ENCODE data around the gene MRPS15.

Gene MRPS15

DNA sequence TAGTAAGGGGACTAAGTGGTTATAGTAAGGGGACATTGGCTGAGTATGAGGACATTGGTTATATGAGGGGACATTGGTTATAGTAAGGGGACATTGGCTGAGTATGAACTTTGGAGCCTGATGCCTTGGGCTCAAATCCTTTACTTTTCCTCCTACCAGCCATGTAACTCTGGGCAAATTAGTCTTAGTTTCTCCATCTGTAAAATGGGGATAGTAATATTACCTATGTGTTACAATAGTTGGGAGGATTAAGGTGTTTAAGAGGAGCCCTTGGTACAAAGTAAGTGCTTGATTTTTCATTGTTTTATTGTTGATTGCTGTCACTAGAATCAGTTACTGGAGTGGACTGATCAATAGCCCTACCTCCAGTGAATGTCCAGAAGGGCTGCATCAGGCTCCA lies 16.7 kb downstream of the MRPS15 start:
- H3K23ac ChIP-seq (ENCODE audit: low read length), result no peak overlapping the region
- no peak overlapping the region for H2AK5ac ChIP-seq (ENCODE audit: low read length)
- H4K8ac ChIP-seq (ENCODE audit: low read depth, low read length), result no peak overlapping the region
- H4K5ac ChIP-seq (ENCODE audit: low read length), result no peak overlapping the region
- no peak overlapping the region for H3K9ac ChIP-seq (ENCODE audit: low read length)
- no peaks in the 10 kb centered on the region for H3K4me1 ChIP-seq (ENCODE audit: control insufficient read depth, low read depth, low read length)
- H3K36me3 ChIP-seq (ENCODE audit: control insufficient read depth, insufficient read depth, low read length), result no peaks in the 10 kb centered on the region
- no peak overlapping the region for H3K4me3 ChIP-seq (ENCODE audit: low read length)
- no peak overlapping the region for H3K18ac ChIP-seq (ENCODE audit: low read length)
- no peaks in the 10 kb centered on the region for H3K79me2 ChIP-seq (ENCODE audit: control insufficient read depth, insufficient read depth, low read length)
- no peak overlapping the region for H3K4me2 ChIP-seq (ENCODE audit: low read length)
- no peaks in the 10 kb centered on the region for H3K27me3 ChIP-seq (ENCODE audit: insufficient read depth, low read length, poor library complexity)
- no peak overlapping the region for H2BK120ac ChIP-seq (ENCODE audit: low read depth, low read length)
- H3K27ac ChIP-seq (ENCODE audit: low read depth, low read length), result no peak overlapping the region
- H3K4ac ChIP-seq (ENCODE audit: low read depth, low read length), result no peak overlapping the region
- no peak for DNase-seq
- H2BK15ac ChIP-seq (replicated peaks; ENCODE audit: low read depth), result no peak overlapping the region
- no peak overlapping the region for H3K56ac ChIP-seq (ENCODE audit: low read length)
- no peaks in the 10 kb centered on the region for H3K79me1 ChIP-seq (ENCODE audit: low read length)
- no peak overlapping the region for H2BK5ac ChIP-seq (ENCODE audit: low read length)

DNA sequence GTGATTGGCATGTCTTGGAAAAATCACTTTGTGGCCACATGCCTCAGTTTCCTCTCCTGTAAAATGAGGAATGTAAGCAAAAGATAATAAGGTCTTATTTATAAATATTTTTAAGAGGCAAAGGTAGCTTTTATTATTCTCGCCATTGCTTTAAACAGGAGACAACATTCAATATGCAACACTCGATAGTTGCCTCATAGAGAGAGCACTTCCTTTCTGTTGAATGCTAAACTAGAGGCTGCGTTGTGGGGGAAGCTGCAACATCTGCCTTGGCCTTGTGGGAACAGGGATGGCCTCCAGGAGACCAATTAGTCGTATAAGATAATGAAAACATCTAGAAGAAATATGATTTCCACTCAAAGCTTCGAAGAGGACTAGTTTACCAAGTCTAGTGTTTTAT lies 17.4 kb downstream of the MRPS15 start:
- Histone ChIP-seq H3K18ac (ENCODE audit: low read length) (no peak overlapping the region), H3K23ac (ENCODE audit: low read length) (no peak overlapping the region), H4K8ac (ENCODE audit: low read depth, low read length) (no peak overlapping the region), H4K5ac (ENCODE audit: low read length) (no peak overlapping the region), H3K4me1 (ENCODE audit: control insufficient read depth, low read depth, low read length) (no peaks in the 10 kb centered on the region), H3K36me3 (ENCODE audit: control insufficient read depth, insufficient read depth, low read length) (no peaks in the 10 kb centered on the region), H2BK15ac (replicated peaks; ENCODE audit: low read depth) (no peak overlapping the region), H3K27me3 (ENCODE audit: insufficient read depth, low read length, poor library complexity) (no peaks in the 10 kb centered on the region), H3K4ac (ENCODE audit: low read depth, low read length) (no peak overlapping the region), H3K79me1 (ENCODE audit: low read length) (no peaks in the 10 kb centered on the region), H3K27ac (ENCODE audit: low read depth, low read length) (no peak overlapping the region), H3K9ac (ENCODE audit: low read length) (no peak overlapping the region), H3K79me2 (ENCODE audit: control insufficient read depth, insufficient read depth, low read length) (no peaks in the 10 kb centered on the region), H3K4me3 (ENCODE audit: low read length) (no peak overlapping the region), H2AK5ac (ENCODE audit: low read length) (no peak overlapping the region), H2BK120ac (ENCODE audit: low read depth, low read length) (no peak overlapping the region), H2BK5ac (ENCODE audit: low read length) (no peak overlapping the region), H3K56ac (ENCODE audit: low read length) (no peak overlapping the region), H3K4me2 (ENCODE audit: low read length) (no peak overlapping the region)
- no peak for DNase-seq
- no CpG with 5 or more reads among the region's 5 CpGs for WGBS (ENCODE audit: extremely low coverage, insufficient coverage, low lambda C conversion rate)

DNA sequence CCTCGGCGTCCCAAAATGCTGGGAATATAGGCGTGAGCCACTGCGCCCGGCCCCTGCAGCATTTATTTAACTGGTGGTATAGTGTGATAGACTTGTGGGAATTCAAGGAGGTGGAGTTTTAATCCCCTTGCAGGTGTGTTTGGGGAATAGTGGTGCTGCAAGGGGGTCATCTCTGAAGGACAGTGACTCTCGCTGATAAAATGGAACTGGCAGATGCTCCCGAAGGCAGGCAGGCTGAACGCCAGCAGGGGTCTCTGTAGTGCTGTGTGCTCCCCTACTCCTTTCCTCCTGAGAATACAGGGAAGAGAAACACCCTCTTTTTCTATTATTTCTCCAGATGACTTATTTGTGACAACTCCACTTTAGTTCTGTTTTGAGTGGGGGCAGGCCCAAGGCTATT lies 17.9 kb downstream of the MRPS15 start:
- no peak overlapping the region for H4K8ac ChIP-seq (ENCODE audit: low read depth, low read length)
- H3K56ac ChIP-seq (ENCODE audit: low read length), result no peak overlapping the region
- H3K4me1 ChIP-seq (ENCODE audit: control insufficient read depth, low read depth, low read length), result no peaks in the 10 kb centered on the region
- no peaks in the 10 kb centered on the region for H3K27me3 ChIP-seq (ENCODE audit: insufficient read depth, low read length, poor library complexity)
- H3K4me2 ChIP-seq (ENCODE audit: low read length), result no peak overlapping the region
- no peak overlapping the region for H3K23ac ChIP-seq (ENCODE audit: low read length)
- H3K79me1 ChIP-seq (ENCODE audit: low read length), result no peaks in the 10 kb centered on the region
- H3K9ac ChIP-seq (ENCODE audit: low read length), result no peak overlapping the region
- no peaks in the 10 kb centered on the region for H3K79me2 ChIP-seq (ENCODE audit: control insufficient read depth, insufficient read depth, low read length)
- H2BK120ac ChIP-seq (ENCODE audit: low read depth, low read length), result no peak overlapping the region
- H4K5ac ChIP-seq (ENCODE audit: low read length), result no peak overlapping the region
- H3K4ac ChIP-seq (ENCODE audit: low read depth, low read length), result no peak overlapping the region
- peak; percentile 74 for DNase-seq
- H3K36me3 ChIP-seq (ENCODE audit: control insufficient read depth, insufficient read depth, low read length), result no peaks in the 10 kb centered on the region
- no peak overlapping the region for H3K18ac ChIP-seq (ENCODE audit: low read length)
- WGBS (ENCODE audit: extremely low coverage, insufficient coverage, low lambda C conversion rate), result no CpG with 5 or more reads among the region's 8 CpGs
- no peak overlapping the region for H3K27ac ChIP-seq (ENCODE audit: low read depth, low read length)
- no peak overlapping the region for H2BK5ac ChIP-seq (ENCODE audit: low read length)
- H3K4me3 ChIP-seq (ENCODE audit: low read length), result no peak overlapping the region
- no peak overlapping the region for H2BK15ac ChIP-seq (replicated peaks; ENCODE audit: low read depth)
- no peak overlapping the region for H2AK5ac ChIP-seq (ENCODE audit: low read length)

DNA sequence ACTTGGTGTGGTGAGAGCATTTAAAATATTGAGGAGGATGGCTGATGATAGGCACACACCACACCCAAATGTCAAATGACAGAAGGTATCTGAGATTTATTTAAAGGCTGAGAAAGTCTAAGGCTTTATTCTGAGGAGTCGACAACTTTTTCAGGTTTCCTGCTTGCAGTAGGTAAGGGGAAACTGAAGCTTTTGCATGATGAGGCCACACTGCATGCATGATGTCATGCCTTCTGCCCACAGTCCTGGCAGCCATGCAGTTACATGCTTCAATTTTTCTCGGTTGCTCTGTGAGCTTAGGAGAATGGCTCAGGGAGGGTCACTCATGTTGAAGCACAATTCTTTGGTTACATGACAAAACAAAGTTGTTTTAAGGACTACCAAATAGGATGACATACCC lies 20.9 kb downstream of the MRPS15 start:
- Histone ChIP-seq H2AK5ac (ENCODE audit: low read length) (no peak overlapping the region), H2BK15ac (replicated peaks; ENCODE audit: low read depth) (no peak overlapping the region), H3K4me3 (ENCODE audit: low read length) (no peak overlapping the region), H2BK120ac (ENCODE audit: low read depth, low read length) (no peak overlapping the region), H3K23ac (ENCODE audit: low read length) (no peak overlapping the region), H4K5ac (ENCODE audit: low read length) (no peak overlapping the region), H3K4me1 (ENCODE audit: control insufficient read depth, low read depth, low read length) (peaks cover 4% of the 10 kb centered on the region), H3K9ac (ENCODE audit: low read length) (no peak overlapping the region), H4K8ac (ENCODE audit: low read depth, low read length) (no peak overlapping the region), H3K27ac (ENCODE audit: low read depth, low read length) (no peak overlapping the region), H3K27me3 (ENCODE audit: insufficient read depth, low read length, poor library complexity) (no peaks in the 10 kb centered on the region), H2BK5ac (ENCODE audit: low read length) (no peak overlapping the region), H3K56ac (ENCODE audit: low read length) (no peak overlapping the region), H3K18ac (ENCODE audit: low read length) (no peak overlapping the region), H3K4ac (ENCODE audit: low read depth, low read length) (no peak overlapping the region), H3K4me2 (ENCODE audit: low read length) (no peak overlapping the region), H3K79me2 (ENCODE audit: control insufficient read depth, insufficient read depth, low read length) (no peaks in the 10 kb centered on the region), H3K36me3 (ENCODE audit: control insufficient read depth, insufficient read depth, low read length) (no peaks in the 10 kb centered on the region), H3K79me1 (ENCODE audit: low read length) (no peaks in the 10 kb centered on the region)
- DNase-seq, result no peak
- WGBS (ENCODE audit: extremely low coverage, insufficient coverage, low lambda C conversion rate), result no CpG with 5 or more reads among the region's 2 CpGs

DNA sequence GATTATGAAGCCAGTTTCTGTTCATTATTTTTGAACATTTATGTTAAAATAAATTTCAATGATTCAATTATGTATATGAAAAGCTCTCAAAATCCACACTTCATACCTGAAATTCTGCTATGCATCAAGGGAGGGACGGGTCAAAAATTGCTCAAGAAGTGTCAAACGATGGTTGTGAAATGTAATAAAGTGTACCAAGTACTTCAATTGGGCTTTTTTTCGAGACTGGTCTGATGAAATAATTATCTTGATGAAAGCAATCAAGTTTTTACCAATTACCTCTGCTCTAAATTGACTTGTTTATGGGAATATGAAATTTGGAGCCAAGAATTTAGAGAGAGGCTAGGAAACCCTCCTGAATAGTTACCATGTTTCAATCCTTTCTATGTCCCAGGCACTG lies 21.8 kb downstream of the MRPS15 start:
- Histone ChIP-seq H2BK5ac (ENCODE audit: low read length) (no peak overlapping the region), H3K4ac (ENCODE audit: low read depth, low read length) (no peak overlapping the region), H3K4me2 (ENCODE audit: low read length) (no peak overlapping the region), H3K36me3 (ENCODE audit: control insufficient read depth, insufficient read depth, low read length) (no peaks in the 10 kb centered on the region), H3K79me1 (ENCODE audit: low read length) (no peaks in the 10 kb centered on the region), H3K56ac (ENCODE audit: low read length) (no peak overlapping the region), H3K4me1 (ENCODE audit: control insufficient read depth, low read depth, low read length) (peaks cover 4% of the 10 kb centered on the region), H3K23ac (ENCODE audit: low read length) (no peak overlapping the region), H3K27ac (ENCODE audit: low read depth, low read length) (no peak overlapping the region), H3K9ac (ENCODE audit: low read length) (no peak overlapping the region), H3K27me3 (ENCODE audit: insufficient read depth, low read length, poor library complexity) (no peaks in the 10 kb centered on the region), H2BK120ac (ENCODE audit: low read depth, low read length) (no peak overlapping the region), H4K8ac (ENCODE audit: low read depth, low read length) (no peak overlapping the region), H3K18ac (ENCODE audit: low read length) (no peak overlapping the region), H2BK15ac (replicated peaks; ENCODE audit: low read depth) (no peak overlapping the region), H3K4me3 (ENCODE audit: low read length) (no peak overlapping the region), H4K5ac (ENCODE audit: low read length) (no peak overlapping the region), H3K79me2 (ENCODE audit: control insufficient read depth, insufficient read depth, low read length) (no peaks in the 10 kb centered on the region), H2AK5ac (ENCODE audit: low read length) (no peak overlapping the region)
- no peak for DNase-seq
- no CpG with 5 or more reads among the region's 3 CpGs for WGBS (ENCODE audit: extremely low coverage, insufficient coverage, low lambda C conversion rate)

DNA sequence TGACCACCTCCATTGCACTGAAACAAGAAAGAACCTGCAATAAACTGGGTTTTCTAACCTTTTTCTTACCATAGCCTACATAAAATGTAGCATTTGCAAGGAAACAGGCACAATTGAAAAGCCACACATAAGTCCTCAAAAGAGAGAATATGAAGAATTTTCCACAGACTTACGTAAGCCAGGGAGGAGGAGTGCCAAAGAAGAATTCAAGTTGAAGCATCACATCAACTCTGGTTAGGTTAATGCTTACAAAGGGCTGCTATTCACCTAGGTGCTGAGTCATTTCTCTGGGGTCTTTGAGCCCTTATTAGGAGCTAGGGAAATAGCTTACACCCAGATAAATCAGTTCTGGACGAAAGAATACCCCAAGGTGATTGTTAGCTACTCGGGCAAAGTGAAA lies 23.5 kb downstream of the MRPS15 start:
- Histone ChIP-seq H2AK5ac (ENCODE audit: low read length) (no peak overlapping the region), H3K9ac (ENCODE audit: low read length) (no peak overlapping the region), H2BK15ac (replicated peaks; ENCODE audit: low read depth) (no peak overlapping the region), H3K36me3 (ENCODE audit: control insufficient read depth, insufficient read depth, low read length) (no peaks in the 10 kb centered on the region), H3K79me1 (ENCODE audit: low read length) (no peaks in the 10 kb centered on the region), H3K79me2 (ENCODE audit: control insufficient read depth, insufficient read depth, low read length) (no peaks in the 10 kb centered on the region), H3K23ac (ENCODE audit: low read length) (no peak overlapping the region), H2BK5ac (ENCODE audit: low read length) (no peak overlapping the region), H4K5ac (ENCODE audit: low read length) (no peak overlapping the region), H3K56ac (ENCODE audit: low read length) (no peak overlapping the region), H4K8ac (ENCODE audit: low read depth, low read length) (no peak overlapping the region), H2BK120ac (ENCODE audit: low read depth, low read length) (no peak overlapping the region), H3K4me1 (ENCODE audit: control insufficient read depth, low read depth, low read length) (peaks cover 4% of the 10 kb centered on the region), H3K27ac (ENCODE audit: low read depth, low read length) (no peak overlapping the region), H3K4me3 (ENCODE audit: low read length) (no peak overlapping the region), H3K18ac (ENCODE audit: low read length) (no peak overlapping the region), H3K4me2 (ENCODE audit: low read length) (no peak overlapping the region), H3K27me3 (ENCODE audit: insufficient read depth, low read length, poor library complexity) (no peaks in the 10 kb centered on the region), H3K4ac (ENCODE audit: low read depth, low read length) (no peak overlapping the region)
- WGBS (ENCODE audit: extremely low coverage, insufficient coverage, low lambda C conversion rate), result no CpG with 5 or more reads among the region's 3 CpGs
- DNase-seq, result no peak

Data from mesendoderm (in vitro differentiated cells).